ENCODE measurements around the gene TIMM50. TPM values are rescaled to one million over a fixed set of nuclear protein-coding genes. Genes with fewer than 3 reads are reported as not detected.

Gene TIMM50
- total and polyA plus RNA-seq, 2 of the 13 experiments (the other 11 are each of a cell fraction or from before 2014, with no cell fraction given), result 91.1 to 92.5 TPM

DNA sequence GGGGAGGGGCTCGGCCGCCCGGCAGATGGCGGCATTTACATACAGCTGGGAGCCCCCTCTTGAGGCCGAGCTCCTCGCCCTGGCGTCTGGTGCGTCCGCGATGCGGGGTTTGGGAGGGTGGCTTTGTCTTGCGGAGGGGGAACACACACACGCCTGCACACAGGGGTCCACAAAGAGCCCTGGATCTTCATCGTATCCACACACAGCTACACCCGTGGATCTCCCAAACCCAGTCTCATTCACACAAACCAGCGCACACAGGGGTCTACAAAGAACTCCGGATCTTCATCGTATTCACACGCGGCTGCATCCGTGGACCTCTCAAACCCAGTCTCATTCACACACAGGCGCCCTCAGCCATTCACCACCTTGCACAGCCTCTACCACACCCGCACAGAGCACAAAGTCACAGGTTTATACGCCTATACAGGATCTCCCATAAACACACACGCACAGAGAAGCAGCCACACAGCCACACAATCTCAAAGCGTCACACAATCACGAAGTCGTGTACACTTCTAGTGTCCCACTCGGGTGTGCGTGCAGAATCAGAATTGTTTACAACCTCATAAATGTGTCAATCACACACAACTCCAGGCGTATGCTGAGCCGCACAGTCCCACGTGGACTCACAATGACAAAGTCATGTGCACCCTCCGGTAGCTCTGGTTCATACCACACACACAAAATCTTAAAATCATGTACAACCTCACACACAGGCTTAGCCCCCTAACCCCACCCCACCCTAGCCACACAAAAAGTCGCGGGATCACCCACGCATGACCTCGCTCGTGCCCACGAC is 17.6 kb downstream of the TIMM50 start (continued):
- TF ChIP-seq, protein P1, sequence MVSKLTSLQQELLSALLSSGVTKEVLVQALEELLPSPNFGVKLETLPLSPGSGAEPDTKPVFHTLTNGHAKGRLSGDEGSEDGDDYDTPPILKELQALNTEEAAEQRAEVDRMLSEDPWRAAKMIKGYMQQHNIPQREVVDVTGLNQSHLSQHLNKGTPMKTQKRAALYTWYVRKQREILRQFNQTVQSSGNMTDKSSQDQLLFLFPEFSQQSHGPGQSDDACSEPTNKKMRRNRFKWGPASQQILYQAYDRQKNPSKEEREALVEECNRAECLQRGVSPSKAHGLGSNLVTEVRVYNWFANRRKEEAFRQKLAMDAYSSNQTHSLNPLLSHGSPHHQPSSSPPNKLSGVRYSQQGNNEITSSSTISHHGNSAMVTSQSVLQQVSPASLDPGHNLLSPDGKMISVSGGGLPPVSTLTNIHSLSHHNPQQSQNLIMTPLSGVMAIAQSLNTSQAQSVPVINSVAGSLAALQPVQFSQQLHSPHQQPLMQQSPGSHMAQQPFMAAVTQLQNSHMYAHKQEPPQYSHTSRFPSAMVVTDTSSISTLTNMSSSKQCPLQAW (CRISPR knock-in tag; IDR thresholded peaks at IDR 0.05), result peak; percentile 54
- TF ChIP-seq ZNF7 (CRISPR knock-in tag; IDR thresholded peaks at IDR 0.05) (no peak), IRF2 (CRISPR knock-in tag; IDR thresholded peaks at IDR 0.05) (0 out of 2 replicates have a peak, but pooled peaks have one; percentile 16), ZNF788 (CRISPR knock-in tag; IDR thresholded peaks at IDR 0.05; ENCODE audit: borderline replicate concordance) (no peak), NCOR1 (IDR thresholded peaks at IDR 0.05; ENCODE audit: borderline replicate concordance, low read length) (no peak), RAD21 (CRISPR knock-in tag; IDR thresholded peaks at IDR 0.05) (peak; percentile 65), HNRNPLL (IDR thresholded peaks at IDR 0.05; ENCODE audit: low read depth, low read length, poor library complexity, severe bottlenecking) (peak; percentile 82), ZNF350 (CRISPR knock-in tag; IDR thresholded peaks at IDR 0.05; ENCODE audit: borderline replicate concordance, low read depth) (peak; percentile 46; the same call in 1 of the 2 replicates), ZNF768 (CRISPR knock-in tag; IDR thresholded peaks at IDR 0.05) (peak; percentile 41; the same call in 1 of the 2 replicates), ZNF124 (CRISPR knock-in tag; IDR thresholded peaks at IDR 0.05) (no peak)
- TF ChIP-seq, protein P2, sequence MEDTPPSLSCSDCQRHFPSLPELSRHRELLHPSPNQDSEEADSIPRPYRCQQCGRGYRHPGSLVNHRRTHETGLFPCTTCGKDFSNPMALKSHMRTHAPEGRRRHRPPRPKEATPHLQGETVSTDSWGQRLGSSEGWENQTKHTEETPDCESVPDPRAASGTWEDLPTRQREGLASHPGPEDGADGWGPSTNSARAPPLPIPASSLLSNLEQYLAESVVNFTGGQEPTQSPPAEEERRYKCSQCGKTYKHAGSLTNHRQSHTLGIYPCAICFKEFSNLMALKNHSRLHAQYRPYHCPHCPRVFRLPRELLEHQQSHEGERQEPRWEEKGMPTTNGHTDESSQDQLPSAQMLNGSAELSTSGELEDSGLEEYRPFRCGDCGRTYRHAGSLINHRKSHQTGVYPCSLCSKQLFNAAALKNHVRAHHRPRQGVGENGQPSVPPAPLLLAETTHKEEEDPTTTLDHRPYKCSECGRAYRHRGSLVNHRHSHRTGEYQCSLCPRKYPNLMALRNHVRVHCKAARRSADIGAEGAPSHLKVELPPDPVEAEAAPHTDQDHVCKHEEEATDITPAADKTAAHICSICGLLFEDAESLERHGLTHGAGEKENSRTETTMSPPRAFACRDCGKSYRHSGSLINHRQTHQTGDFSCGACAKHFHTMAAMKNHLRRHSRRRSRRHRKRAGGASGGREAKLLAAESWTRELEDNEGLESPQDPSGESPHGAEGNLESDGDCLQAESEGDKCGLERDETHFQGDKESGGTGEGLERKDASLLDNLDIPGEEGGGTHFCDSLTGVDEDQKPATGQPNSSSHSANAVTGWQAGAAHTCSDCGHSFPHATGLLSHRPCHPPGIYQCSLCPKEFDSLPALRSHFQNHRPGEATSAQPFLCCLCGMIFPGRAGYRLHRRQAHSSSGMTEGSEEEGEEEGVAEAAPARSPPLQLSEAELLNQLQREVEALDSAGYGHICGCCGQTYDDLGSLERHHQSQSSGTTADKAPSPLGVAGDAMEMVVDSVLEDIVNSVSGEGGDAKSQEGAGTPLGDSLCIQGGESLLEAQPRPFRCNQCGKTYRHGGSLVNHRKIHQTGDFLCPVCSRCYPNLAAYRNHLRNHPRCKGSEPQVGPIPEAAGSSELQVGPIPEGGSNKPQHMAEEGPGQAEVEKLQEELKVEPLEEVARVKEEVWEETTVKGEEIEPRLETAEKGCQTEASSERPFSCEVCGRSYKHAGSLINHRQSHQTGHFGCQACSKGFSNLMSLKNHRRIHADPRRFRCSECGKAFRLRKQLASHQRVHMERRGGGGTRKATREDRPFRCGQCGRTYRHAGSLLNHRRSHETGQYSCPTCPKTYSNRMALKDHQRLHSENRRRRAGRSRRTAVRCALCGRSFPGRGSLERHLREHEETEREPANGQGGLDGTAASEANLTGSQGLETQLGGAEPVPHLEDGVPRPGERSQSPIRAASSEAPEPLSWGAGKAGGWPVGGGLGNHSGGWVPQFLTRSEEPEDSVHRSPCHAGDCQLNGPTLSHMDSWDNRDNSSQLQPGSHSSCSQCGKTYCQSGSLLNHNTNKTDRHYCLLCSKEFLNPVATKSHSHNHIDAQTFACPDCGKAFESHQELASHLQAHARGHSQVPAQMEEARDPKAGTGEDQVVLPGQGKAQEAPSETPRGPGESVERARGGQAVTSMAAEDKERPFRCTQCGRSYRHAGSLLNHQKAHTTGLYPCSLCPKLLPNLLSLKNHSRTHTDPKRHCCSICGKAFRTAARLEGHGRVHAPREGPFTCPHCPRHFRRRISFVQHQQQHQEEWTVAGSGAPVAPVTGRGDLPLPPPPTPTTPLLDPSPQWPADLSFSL (CRISPR knock-in tag; IDR thresholded peaks at IDR 0.05), result peak; percentile 84; the same call in 1 of the 2 replicates
- TF ChIP-seq, protein P3, sequence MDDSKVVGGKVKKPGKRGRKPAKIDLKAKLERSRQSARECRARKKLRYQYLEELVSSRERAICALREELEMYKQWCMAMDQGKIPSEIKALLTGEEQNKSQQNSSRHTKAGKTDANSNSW (CRISPR knock-in tag; IDR thresholded peaks at IDR 0.05; ENCODE audit: borderline replicate concordance), result no peak
- TF ChIP-seq, protein P4, sequence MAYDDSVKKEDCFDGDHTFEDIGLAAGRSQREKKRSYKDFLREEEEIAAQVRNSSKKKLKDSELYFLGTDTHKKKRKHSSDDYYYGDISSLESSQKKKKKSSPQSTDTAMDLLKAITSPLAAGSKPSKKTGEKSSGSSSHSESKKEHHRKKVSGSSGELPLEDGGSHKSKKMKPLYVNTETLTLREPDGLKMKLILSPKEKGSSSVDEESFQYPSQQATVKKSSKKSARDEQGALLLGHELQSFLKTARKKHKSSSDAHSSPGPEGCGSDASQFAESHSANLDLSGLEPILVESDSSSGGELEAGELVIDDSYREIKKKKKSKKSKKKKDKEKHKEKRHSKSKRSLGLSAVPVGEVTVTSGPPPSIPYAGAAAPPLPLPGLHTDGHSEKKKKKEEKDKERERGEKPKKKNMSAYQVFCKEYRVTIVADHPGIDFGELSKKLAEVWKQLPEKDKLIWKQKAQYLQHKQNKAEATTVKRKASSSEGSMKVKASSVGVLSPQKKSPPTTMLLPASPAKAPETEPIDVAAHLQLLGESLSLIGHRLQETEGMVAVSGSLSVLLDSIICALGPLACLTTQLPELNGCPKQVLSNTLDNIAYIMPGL (CRISPR knock-in tag; IDR thresholded peaks at IDR 0.05; ENCODE audit: borderline replicate concordance in 1 of 2, low read depth in 1 of 2), result peak in 1 of 2 experiments; percentile 58; a peak in 1 of 4 replicates

All from HepG2 (cell line).